ENCODE data around the gene COL4A2.

GRCh38 chr13:110323172-110323891, 16.2 kb downstream of the COL4A2 start:
- TF ChIP-seq, protein P1, sequence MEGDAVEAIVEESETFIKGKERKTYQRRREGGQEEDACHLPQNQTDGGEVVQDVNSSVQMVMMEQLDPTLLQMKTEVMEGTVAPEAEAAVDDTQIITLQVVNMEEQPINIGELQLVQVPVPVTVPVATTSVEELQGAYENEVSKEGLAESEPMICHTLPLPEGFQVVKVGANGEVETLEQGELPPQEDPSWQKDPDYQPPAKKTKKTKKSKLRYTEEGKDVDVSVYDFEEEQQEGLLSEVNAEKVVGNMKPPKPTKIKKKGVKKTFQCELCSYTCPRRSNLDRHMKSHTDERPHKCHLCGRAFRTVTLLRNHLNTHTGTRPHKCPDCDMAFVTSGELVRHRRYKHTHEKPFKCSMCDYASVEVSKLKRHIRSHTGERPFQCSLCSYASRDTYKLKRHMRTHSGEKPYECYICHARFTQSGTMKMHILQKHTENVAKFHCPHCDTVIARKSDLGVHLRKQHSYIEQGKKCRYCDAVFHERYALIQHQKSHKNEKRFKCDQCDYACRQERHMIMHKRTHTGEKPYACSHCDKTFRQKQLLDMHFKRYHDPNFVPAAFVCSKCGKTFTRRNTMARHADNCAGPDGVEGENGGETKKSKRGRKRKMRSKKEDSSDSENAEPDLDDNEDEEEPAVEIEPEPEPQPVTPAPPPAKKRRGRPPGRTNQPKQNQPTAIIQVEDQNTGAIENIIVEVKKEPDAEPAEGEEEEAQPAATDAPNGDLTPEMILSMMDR (IDR thresholded peaks at IDR 0.05 in 4 of 5, conservative IDR thresholded peaks at IDR 0.05 in 1 of 5) = no peak
- TF ChIP-seq POLR2A (IDR thresholded peaks at IDR 0.05) = no peak
